ENCODE results near the gene VAMP3. TPM values are rescaled to one million over a fixed set of nuclear protein-coding genes. Genes with fewer than 3 reads are reported as not detected.

The VAMP3 gene
- total RNA-seq (2014; rRNA removed; shearing (Covaris generic)) (24.4 and 34.9 TPM in 2 replicates), total RNA-seq (2022) (30.5 and 31.6 TPM in 2 replicates), Bru-seq, nascent RNA (percentile 84 among the genes with signal in this experiment), BruChase-seq, experiment 1, labeled RNA remaining after a 6-hour chase (percentile 88 among the genes with signal in this experiment), BruChase-seq, experiment 2, labeled RNA remaining after a 2-hour chase (percentile 96 among the genes with signal in this experiment)
- long read RNA-seq, partial matches to known transcripts, result 0 of 6 reads
- long read RNA-seq, other reads (novel, unspliced or antisense), result 0 of 6 reads

GRCh38 chr1:7770997-7771822 is at the start of gene VAMP3:
VAMP3 (plus strand) TSS chr1:7771296; CDS start chr1:7771384, 88 bp downstream.
- peak; percentile 80 for DNase-seq (ENCODE audit: low spot score)
- Histone ChIP-seq H4K20me1 (ENCODE audit: insufficient read depth, low read length) (no peaks in the 10 kb centered on the region), H3K4me1 (ENCODE audit: insufficient read depth, low read length, poor library complexity, severe bottlenecking) (peaks cover 7% of the 10 kb centered on the region), H3K9me3 (ENCODE audit: low read length) (no peaks in the 10 kb centered on the region), H3K9me2 (ENCODE audit: insufficient read depth, low read length) (no peaks in the 10 kb centered on the region), H3K27ac (ENCODE audit: low read depth, low read length, poor library complexity, severe bottlenecking) (no peak within 1 kb of the TSS), H3K4me2 (ENCODE audit: low read length) (peak within 1 kb of the TSS; percentile 96), H2AFZ (ENCODE audit: low read length) (peak within 1 kb of the TSS; percentile 100), H3K4me3 (ENCODE audit: low read depth, low read length, poor library complexity, severe bottlenecking) (peak within 1 kb of the TSS; percentile 98), H3K36me3 (ENCODE audit: insufficient read depth, low read length) (peaks cover 24% of the 10 kb centered on the region), H3K79me2 (ENCODE audit: insufficient read depth, low read depth, low read length) (peaks cover 13% of the 10 kb centered on the region; the same call in 1 of the 2 replicates)
- POLR2A ChIA-PET, result interaction anchor here (0.5 to 1.7 kb wide), 6 partner anchors 9 to 1374 kb away, joined by 3 to 9 read pairs (median 3); no protein-coding TSS in a partner anchor
- CTCF ChIA-PET (ENCODE audit: unreplicated experiment), result no interaction called here
- BruUV-seq (replicated peaks), result no TSS peak
- intact Hi-C loops (cut with micrococcal nuclease; ENCODE audit: unreplicated experiment), result loop anchor here (5.0 kb wide), 1 partner anchor 191 kb away; the partner anchor contains the start of gene PARK7
- TF ChIP-seq CTCF (conservative IDR thresholded peaks at IDR 0.05; ENCODE audit: low read length) (no peak), EZH2phosphoT487 (IDR thresholded peaks at IDR 0.05; ENCODE audit: borderline replicate concordance, low read depth, low read length) (no peak)

GRCh38 chr1:7721940-7722669 is 49.0 kb upstream of the VAMP3 start:
- Histone ChIP-seq H3K4me1 (ENCODE audit: insufficient read depth, low read length, poor library complexity, severe bottlenecking) (no peaks in the 10 kb centered on the region), H2AFZ (ENCODE audit: low read length) (no peak overlapping the region), H4K20me1 (ENCODE audit: insufficient read depth, low read length) (no peaks in the 10 kb centered on the region), H3K4me3 (ENCODE audit: low read depth, low read length, poor library complexity, severe bottlenecking) (no peak overlapping the region), H3K4me2 (ENCODE audit: low read length) (no peak overlapping the region), H3K9me3 (ENCODE audit: low read length) (no peaks in the 10 kb centered on the region), H3K9me2 (ENCODE audit: insufficient read depth, low read length) (no peaks in the 10 kb centered on the region), H3K27ac (ENCODE audit: low read depth, low read length, poor library complexity, severe bottlenecking) (no peak overlapping the region), H3K79me2 (ENCODE audit: insufficient read depth, low read depth, low read length) (no peaks in the 10 kb centered on the region), H3K36me3 (ENCODE audit: insufficient read depth, low read length) (no peaks in the 10 kb centered on the region)
- ChIA-PET CTCF (ENCODE audit: unreplicated experiment) (no interaction called here), POLR2A (no interaction called here)
- TF ChIP-seq CTCF (conservative IDR thresholded peaks at IDR 0.05; ENCODE audit: low read length), result no peak
- TF ChIP-seq EZH2phosphoT487 (IDR thresholded peaks at IDR 0.05; ENCODE audit: borderline replicate concordance, low read depth, low read length), result no peak
- BruUV-seq (replicated peaks), result no TSS peak
- intact Hi-C loops (cut with micrococcal nuclease; ENCODE audit: unreplicated experiment), result no loop called here
- no peak for DNase-seq (ENCODE audit: low spot score)
